D721Med (cell line): Measurements from ENCODE around the gene SMAD1.

ENCODE experiments used
- DNase-seq: peaks from one replicate; pipeline ENCODE4 v3.0.0; 2011; ENCODE audit warnings: low spot score; ENCODE audit not compliant: insufficient read length
- FAIRE-seq: peaks from 2 replicates; lab custom pipeline; 2011; peaks lifted over from hg19 to GRCh38; lab: Jason Lieb, UNC
- CTCF ChIP-seq: IDR thresholded peaks from 2 replicates; pipeline ENCODE4 v1.5.1; 2012; ENCODE audit warnings: mild to moderate bottlenecking, control low read depth; ENCODE audit not compliant: insufficient read depth; ENCODE audit errors: missing control alignments

The SMAD1 gene

GRCh38 chr4:145481942-145482208 lies 222 bp downstream of the SMAD1 start:
- no peak for DNase-seq
- TF ChIP-seq CTCF, result no peak
- no peak for FAIRE-seq

GRCh38 chr4:145482209-145483037 lies 770 bp downstream of the SMAD1 start:
- DNase-seq (no peak), FAIRE-seq (no peak)
- no peak for TF ChIP-seq CTCF

GRCh38 chr4:145483514-145483913 lies 1.9 kb downstream of the SMAD1 start:
- DNase-seq (no peak), FAIRE-seq (no peak)
- no peak for TF ChIP-seq CTCF

GRCh38 chr4:145484225-145484846 lies 2.7 kb downstream of the SMAD1 start:
- DNase-seq, result no peak
- peak; percentile 44 for FAIRE-seq
- TF ChIP-seq CTCF, result no peak

- TF ChIP-seq CTCF, result no peak
- FAIRE-seq (no peak), DNase-seq (no peak)
These were observed 3.5 kb downstream of the SMAD1 start for GRCh38 chr4:145485120-145485519.

- no peak for FAIRE-seq
- DNase-seq, result no peak
- TF ChIP-seq CTCF, result no peak
These were observed 5.0 kb downstream of the SMAD1 start for GRCh38 chr4:145486603-145487002.

- no peak for DNase-seq
- FAIRE-seq, result no peak
- no peak for TF ChIP-seq CTCF
These were observed 6.0 kb downstream of the SMAD1 start for GRCh38 chr4:145487631-145488030.
